Measurements from ENCODE around the gene KCP. TPM values are rescaled to one million over a fixed set of nuclear protein-coding genes. Genes with fewer than 3 reads are reported as not detected.

KCP gene
- total RNA-seq, 1 experiment from 2014 or later, result 5.3 TPM

- Histone ChIP-seq H3K23me2 (ENCODE audit: insufficient read length, low read depth, low read length, poor library complexity, severe bottlenecking) (no peaks in the 10 kb centered on the region), H3K4me2 (ENCODE audit: insufficient read depth, insufficient read length, low read length) (no peak overlapping the region), H3K14ac (ENCODE audit: insufficient read depth, low read length) (no peak overlapping the region), H2BK20ac (ENCODE audit: low read depth, low read length, poor library complexity, severe bottlenecking) (no peak overlapping the region), H3K9ac (ENCODE audit: extremely low read depth, insufficient read length, low read length) (no peak overlapping the region), H2BK12ac (ENCODE audit: insufficient read length, low read depth, low read length) (no peak overlapping the region), H2AFZ (ENCODE audit: low read length) (no peak overlapping the region), H3K27me3 (ENCODE audit: insufficient read depth, low read length) (0 out of 2 replicates have a peak, but pooled peaks cover 1% of the 10 kb centered on the region), H4K5ac (ENCODE audit: insufficient read length, low read depth, low read length) (no peak overlapping the region), H2BK5ac (ENCODE audit: insufficient read length, low read length) (no peak overlapping the region), H2BK120ac (ENCODE audit: low read depth, low read length, poor library complexity, severe bottlenecking) (no peak overlapping the region), H3K18ac (ENCODE audit: insufficient read length, low read depth, low read length) (no peak overlapping the region), H3K4me1 (ENCODE audit: insufficient read depth, low read length) (peaks cover 1% of the 10 kb centered on the region; the same call in 1 of the 2 replicates), H4K91ac (ENCODE audit: insufficient read length, low read depth, low read length) (no peak overlapping the region), H3K27ac (ENCODE audit: insufficient read length, low read depth, low read length) (no peak overlapping the region), H3K4ac (ENCODE audit: low read depth, low read length) (no peak overlapping the region), H4K8ac (replicated peaks; ENCODE audit: insufficient read length, low read depth, low read length) (no peak overlapping the region), H3K79me2 (ENCODE audit: insufficient read depth, low read length) (no peaks in the 10 kb centered on the region), H4K20me1 (ENCODE audit: control insufficient read depth, insufficient read depth, insufficient read length) (no peaks in the 10 kb centered on the region), H3T11ph (ENCODE audit: low read length) (no peak overlapping the region), H2AK5ac (ENCODE audit: insufficient read length, low read length) (no peak overlapping the region), H3K9me3 (ENCODE audit: control insufficient read depth, low read depth, low read length) (no peaks in the 10 kb centered on the region), H3K79me1 (ENCODE audit: insufficient read depth, low read depth, low read length, poor library complexity, severe bottlenecking) (no peaks in the 10 kb centered on the region), H3K23ac (ENCODE audit: insufficient read length, low read depth, low read length) (no peak overlapping the region), H2BK15ac (ENCODE audit: low read depth, low read length) (no peak overlapping the region), H3K56ac (ENCODE audit: insufficient read length, low read depth, low read length) (no peak overlapping the region)
- Mint-ChIP-seq H3K4me1 (peaks cover 11 to 30% of the 10 kb centered on the region in 2 experiments), H3K27me3 (ENCODE audit: low read depth) (peaks cover 2% of the 10 kb centered on the region; the same call in 1 of the 2 replicates), H3K4me3 (no peak overlapping the region), H3K9me3 (no peaks in the 10 kb centered on the region), H3K36me3 (ENCODE audit: insufficient read depth in 1 of 3, low read depth in 3 of 3) (peaks cover 0 to 6% (median 0%) of the 10 kb centered on the region in 3 experiments; a peak in 2 of 7 replicates), H3K27ac (no peak overlapping the region)
- no CpG with 5 or more reads among the region's 22 CpGs for WGBS (ENCODE audit: extremely low coverage, insufficient read length, low lambda C conversion rate)
- DNase-seq, result no peak
- no peak for TF ChIP-seq CTCF (conservative IDR thresholded peaks at IDR 0.05)
Measured at GRCh38 chr7:128838109-128838779, 72.3 kb downstream of the KCP start.
